SK-MEL-5 (cell line): Measurements from ENCODE around the gene DOK6. TPM values are rescaled to one million over a fixed set of nuclear protein-coding genes. Genes with fewer than 3 reads are reported as not detected.
A peak's percentile ranks its signal among the peaks of the same experiment; 100 is the strongest.

ENCODE experiments used
- DNase-seq: peaks from one replicate; pipeline ENCODE4 v3.0.0-alpha.2; 2016; ENCODE audit warnings: low read depth, low spot score
- in situ Hi-C: cut with HindIII; loops from 2 replicates; pipeline ENCODE4 v1.10.0; 2016; ENCODE audit warnings: low sequenced_read_pairs, high pct_unique_total_duplicates, low pct_unique_long_range_greater_than_20kb
- total RNA-seq: library from RNA; depleted of rRNA; stranded (reverse); fragments of >200 nt; shearing (Covaris generic); gene quantifications from 2 replicates; pipeline ENCODE4 v1.2.3, GENCODE V29; 2014

Gene DOK6
- total RNA-seq, 1 experiment from 2014 or later, result 0.24 TPM

DNA sequence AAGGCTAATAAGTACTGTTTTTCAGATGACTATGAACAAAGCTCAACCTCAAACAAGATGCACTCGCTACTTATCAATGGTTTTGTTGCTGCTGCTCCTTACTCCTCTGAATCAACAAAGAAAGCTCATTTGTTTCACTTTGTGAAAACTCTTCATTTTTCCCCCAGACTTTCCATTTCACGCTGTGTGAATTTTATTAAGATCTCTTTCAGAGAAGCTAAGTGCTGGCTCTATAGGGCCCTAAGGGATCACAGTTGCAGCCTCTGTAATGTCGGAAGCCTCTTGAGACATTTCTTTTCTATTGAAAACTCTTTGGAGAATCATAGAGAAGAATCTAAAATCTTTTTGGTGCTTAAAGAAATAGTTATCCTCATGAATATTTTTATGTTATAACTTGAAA is 337.2 kb downstream of the DOK6 start:
- peak; percentile 15 for DNase-seq
- in situ Hi-C loops, result no loop called here

- in situ Hi-C loops, result no loop called here
- no peak for DNase-seq
Observed at GRCh38 chr18:69747388-69747787, 346.7 kb downstream of the DOK6 start.

GRCh38 chr18:69752737-69753380 is 352.2 kb downstream of the DOK6 start:
- in situ Hi-C loops, result no loop called here
- peak; percentile 64 for DNase-seq

DNA sequence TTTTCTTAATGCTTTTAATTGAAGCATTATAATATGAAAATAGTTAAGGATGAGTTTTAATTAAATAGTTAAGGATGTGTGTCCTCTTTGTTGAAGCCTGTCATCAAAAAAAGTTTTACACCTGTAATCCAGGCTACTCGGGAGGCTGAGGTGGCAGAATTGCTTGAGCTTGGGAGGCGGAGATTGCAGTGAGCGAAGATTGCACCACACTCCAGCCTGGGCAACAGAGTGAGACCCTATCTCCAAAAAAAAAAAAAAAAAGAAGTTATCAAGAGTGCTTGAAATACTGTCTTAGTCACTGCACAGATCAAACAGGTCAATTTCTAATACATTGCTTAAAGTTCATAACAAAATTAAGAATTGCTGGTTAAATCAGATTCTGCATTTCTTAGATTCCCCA is 353.4 kb downstream of the DOK6 start:
- DNase-seq, result no peak
- in situ Hi-C loops, result no loop called here

GRCh38 chr18:69755041-69755440 is 354.4 kb downstream of the DOK6 start:
- DNase-seq, result no peak
- in situ Hi-C loops, result no loop called here

GRCh38 chr18:69755856-69756496 is 355.3 kb downstream of the DOK6 start:
- in situ Hi-C loops, result no loop called here
- no peak for DNase-seq

DNA sequence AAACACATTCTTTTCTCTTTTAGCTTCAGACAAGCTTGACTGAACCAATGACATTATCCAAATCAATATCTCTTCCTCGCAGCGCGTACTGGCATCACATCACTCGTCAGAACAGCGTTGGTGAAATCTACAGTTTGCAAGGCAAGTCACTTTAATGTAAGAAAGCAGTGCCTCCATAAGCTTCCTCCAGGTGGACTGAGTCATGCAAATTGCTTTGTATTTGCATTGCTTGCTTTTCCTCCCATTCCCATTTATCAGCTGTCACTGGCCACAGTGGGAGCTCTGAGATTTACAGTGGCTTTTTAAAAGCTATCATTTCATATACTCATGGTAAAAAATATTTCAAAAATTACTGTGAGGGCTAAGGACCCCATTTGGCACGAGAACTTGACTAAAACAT is 357.0 kb downstream of the DOK6 start:
- in situ Hi-C loops, result no loop called here
- no peak for DNase-seq

GRCh38 chr18:69758458-69758857 is 357.8 kb downstream of the DOK6 start:
- in situ Hi-C loops, result no loop called here
- no peak for DNase-seq

- in situ Hi-C loops, result no loop called here
- DNase-seq, result no peak
Observed at GRCh38 chr18:69759046-69759445, 358.4 kb downstream of the DOK6 start.

- DNase-seq, result no peak
- in situ Hi-C loops, result no loop called here
Observed at GRCh38 chr18:69763002-69763401, 362.3 kb downstream of the DOK6 start.

DNA sequence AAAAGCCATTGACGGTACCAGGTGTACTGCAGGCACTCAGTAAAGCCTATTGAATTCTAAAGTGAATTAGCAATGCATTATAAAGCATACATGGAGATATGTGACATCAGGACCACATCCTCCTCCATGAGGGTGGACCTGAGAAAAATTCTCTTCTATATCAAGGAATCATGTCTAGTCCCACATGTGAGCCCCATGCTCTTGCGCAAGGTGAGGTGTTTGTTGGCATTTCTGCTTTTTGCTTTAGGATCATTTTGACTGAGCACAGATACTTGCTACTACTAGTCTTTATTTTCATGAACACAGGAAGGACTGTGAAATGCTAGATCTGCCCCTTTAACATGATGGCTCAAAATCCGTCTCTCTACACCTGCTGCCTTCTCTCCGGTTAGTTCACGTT is 363.1 kb downstream of the DOK6 start:
- in situ Hi-C loops, result no loop called here
- DNase-seq, result no peak

- in situ Hi-C loops, result no loop called here
- DNase-seq, result no peak
Observed at GRCh38 chr18:69770238-69770637, 369.6 kb downstream of the DOK6 start.

- no peak for DNase-seq
- in situ Hi-C loops, result no loop called here
Observed at GRCh38 chr18:69774831-69775230, 374.1 kb downstream of the DOK6 start.

- in situ Hi-C loops, result no loop called here
- no peak for DNase-seq
Observed at GRCh38 chr18:69777248-69777647, 376.6 kb downstream of the DOK6 start.

DNA sequence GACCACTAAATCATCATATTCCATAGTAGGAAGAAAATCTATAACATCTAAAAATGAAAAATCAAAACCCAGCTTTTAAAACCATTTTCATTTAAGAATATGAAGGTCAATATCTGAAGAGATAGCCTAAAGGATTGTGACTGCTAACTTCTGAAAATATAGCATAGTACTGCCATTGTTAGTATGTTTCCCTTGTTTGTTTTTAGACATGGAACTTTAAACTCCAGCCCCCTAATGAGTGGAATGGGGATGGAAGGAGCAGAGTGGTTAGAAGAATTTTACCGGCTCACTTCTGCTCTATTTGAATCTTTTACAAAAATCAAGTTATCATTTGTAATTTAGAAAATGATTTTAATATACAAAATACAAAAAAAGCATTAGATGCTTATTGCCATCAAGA is 378.0 kb downstream of the DOK6 start:
- DNase-seq, result no peak
- in situ Hi-C loops, result no loop called here

DNA sequence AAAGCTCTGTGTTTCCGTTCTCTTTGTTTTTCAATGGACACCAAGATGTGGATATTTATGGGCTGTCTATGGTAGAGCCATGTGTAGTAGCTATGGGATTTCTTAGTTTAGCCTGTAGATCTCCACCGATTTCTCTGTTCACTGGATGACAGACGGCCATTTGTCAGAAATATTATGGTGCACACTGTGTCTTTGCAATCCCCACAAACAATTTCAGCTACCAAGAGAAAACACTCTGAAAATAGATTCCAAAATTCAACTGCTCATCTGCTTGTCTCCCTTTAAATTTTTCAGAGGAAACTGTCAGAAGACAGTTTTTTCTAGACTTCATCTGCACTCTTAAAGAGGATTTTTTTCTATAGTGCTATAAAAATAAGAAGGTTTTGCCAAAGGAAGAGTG is 380.2 kb downstream of the DOK6 start:
- DNase-seq, result no peak
- in situ Hi-C loops, result no loop called here

- in situ Hi-C loops, result no loop called here
- DNase-seq, result no peak
Observed at GRCh38 chr18:69784815-69785214, 384.1 kb downstream of the DOK6 start.

GRCh38 chr18:69785466-69785865 is 384.8 kb downstream of the DOK6 start:
- in situ Hi-C loops, result no loop called here
- no peak for DNase-seq

GRCh38 chr18:69786427-69786826 is 385.7 kb downstream of the DOK6 start:
- no peak for DNase-seq
- in situ Hi-C loops, result no loop called here
